ENCODE results near the gene KRT83.

KRT83 gene

GRCh38 chr12:52320784-52321400 lies at the start of gene KRT83:
KRT83 (minus strand) TSS chr12:52321398; CDS start chr12:52321335, 63 bp downstream.
- in situ Hi-C loops (cut with MboI; ENCODE audit: low sequenced_read_pairs): no loop called here

- in situ Hi-C loops (cut with MboI; ENCODE audit: low sequenced_read_pairs): loop anchor here (10.0 kb wide), 1 partner anchor 605 kb away; no protein-coding TSS in a partner anchor
Measured at GRCh38 chr12:52369809-52370208, 48.6 kb upstream of the KRT83 start.

- in situ Hi-C loops (cut with MboI; ENCODE audit: low sequenced_read_pairs): loop anchor here (10.0 kb wide), 1 partner anchor 606 kb away; no protein-coding TSS in a partner anchor
Measured at GRCh38 chr12:52369211-52369610, 48.0 kb upstream of the KRT83 start.

- in situ Hi-C loops (cut with MboI; ENCODE audit: low sequenced_read_pairs): loop anchor here (10.0 kb wide), 1 partner anchor 606 kb away; no protein-coding TSS in a partner anchor
Measured at GRCh38 chr12:52368508-52368907, 47.3 kb upstream of the KRT83 start.

GRCh38 chr12:52367876-52368275 lies 46.7 kb upstream of the KRT83 start:
- in situ Hi-C loops (cut with MboI; ENCODE audit: low sequenced_read_pairs): loop anchor here (10.0 kb wide), 1 partner anchor 607 kb away; no protein-coding TSS in a partner anchor

GRCh38 chr12:52366738-52367485 lies 45.7 kb upstream of the KRT83 start, which contains the start of gene KRT85:
KRT85 (minus strand) TSS chr12:52367481; CDS start chr12:52367405, 76 bp downstream.
- in situ Hi-C loops (cut with MboI; ENCODE audit: low sequenced_read_pairs): loop anchor here (10.0 kb wide), 1 partner anchor 608 kb away; no protein-coding TSS in a partner anchor

- in situ Hi-C loops (cut with MboI; ENCODE audit: low sequenced_read_pairs): loop anchor here (10.0 kb wide), 1 partner anchor 610 kb away; no protein-coding TSS in a partner anchor
Measured at GRCh38 chr12:52364901-52365489, 43.8 kb upstream of the KRT83 start.

- in situ Hi-C loops (cut with MboI; ENCODE audit: low sequenced_read_pairs): loop anchor here (10.0 kb wide), 1 partner anchor 611 kb away; no protein-coding TSS in a partner anchor
Measured at GRCh38 chr12:52364061-52364460, 42.9 kb upstream of the KRT83 start.

GRCh38 chr12:52363111-52363679 lies 42.0 kb upstream of the KRT83 start:
- in situ Hi-C loops (cut with MboI; ENCODE audit: low sequenced_read_pairs): loop anchor here (10.0 kb wide), 1 partner anchor 612 kb away; no protein-coding TSS in a partner anchor

- in situ Hi-C loops (cut with MboI; ENCODE audit: low sequenced_read_pairs): loop anchor here (10.0 kb wide), 1 partner anchor 613 kb away; no protein-coding TSS in a partner anchor
Measured at GRCh38 chr12:52362118-52362726, 41.0 kb upstream of the KRT83 start.

- in situ Hi-C loops (cut with MboI; ENCODE audit: low sequenced_read_pairs): loop anchor here (10.0 kb wide), 1 partner anchor 613 kb away; no protein-coding TSS in a partner anchor
Measured at GRCh38 chr12:52361553-52361952, 40.4 kb upstream of the KRT83 start.

GRCh38 chr12:52360663-52361271 lies 39.6 kb upstream of the KRT83 start:
- in situ Hi-C loops (cut with MboI; ENCODE audit: low sequenced_read_pairs): loop anchor here (10.0 kb wide), 1 partner anchor 614 kb away; no protein-coding TSS in a partner anchor

GRCh38 chr12:52360106-52360662 lies 39.0 kb upstream of the KRT83 start:
- in situ Hi-C loops (cut with MboI; ENCODE audit: low sequenced_read_pairs): loop anchor here (10.0 kb wide), 1 partner anchor 615 kb away; no protein-coding TSS in a partner anchor

- in situ Hi-C loops (cut with MboI; ENCODE audit: low sequenced_read_pairs): loop anchor here (10.0 kb wide), 1 partner anchor 615 kb away; no protein-coding TSS in a partner anchor
Measured at GRCh38 chr12:52359621-52360061, 38.4 kb upstream of the KRT83 start.

- in situ Hi-C loops (cut with MboI; ENCODE audit: low sequenced_read_pairs): no loop called here
Measured at GRCh38 chr12:52358575-52359350, 37.6 kb upstream of the KRT83 start.

GRCh38 chr12:52356762-52357580 lies 35.8 kb upstream of the KRT83 start:
- in situ Hi-C loops (cut with MboI; ENCODE audit: low sequenced_read_pairs): no loop called here

- in situ Hi-C loops (cut with MboI; ENCODE audit: low sequenced_read_pairs): no loop called here
Measured at GRCh38 chr12:52356031-52356761, 35.0 kb upstream of the KRT83 start.

Measured in HL-60/S4 treated with phorbol 12-myristate 13-acetate at 8.2 ng/mL for 4 days and 3 days (cell line).